CD14-positive monocyte (primary cell): ENCODE results near the gene AMPD3. TPM values are rescaled to one million over a fixed set of nuclear protein-coding genes. Genes with fewer than 3 reads are reported as not detected.

ENCODE experiments used
- DNase-seq, 3 donors: peaks; one replicate each; pipeline ENCODE4 v3.0.0-alpha.2; 2011 to 2022
- H2AFZ ChIP-seq: 2 replicates; pipeline ENCODE4 v1.6.0; 2012; ENCODE audit warnings: mild to moderate bottlenecking, low read depth, low read length, inconsistent platforms; ENCODE audit not compliant: insufficient read depth, poor library complexity, severe bottlenecking
- H3K27ac ChIP-seq, 2 donors: 1 replicate in 1 of 2; 2 replicates in 1 of 2; pipeline ENCODE4 v1.5.1; 2012 to 2013; ENCODE audit warnings: low read length in 2 of 2, control low read depth in 1 of 2, inconsistent platforms in 1 of 2, low read depth in 1 of 2, mild to moderate bottlenecking in 1 of 2
- H3K27me3 ChIP-seq, 2 donors: one replicate each; pipeline versions ENCODE4 v1.6.0 to v1.6.1; 2011 to 2013; ENCODE audit warnings: low read length in 2 of 2; ENCODE audit not compliant: control insufficient read depth in 2 of 2, insufficient read depth in 2 of 2
- H3K36me3 ChIP-seq, 2 donors: replicated peaks in 1 of 2; 1 replicate in 1 of 2; 2 replicates in 1 of 2; pipeline versions ENCODE4 v1.5.1 to v1.6.1; 2012 to 2013; ENCODE audit warnings: low read length in 2 of 2, control low read depth in 1 of 2, inconsistent platforms in 1 of 2, mild to moderate bottlenecking in 1 of 2; ENCODE audit not compliant: insufficient read depth in 2 of 2, control insufficient read depth in 1 of 2
- H3K4me1 ChIP-seq, 2 donors: 1 replicate in 1 of 2; 2 replicates in 1 of 2; pipeline versions ENCODE4 v1.5.1 to v1.6.1; 2012 to 2013; ENCODE audit warnings: low read length in 2 of 2, control low read depth in 1 of 2, inconsistent platforms in 1 of 2, mild to moderate bottlenecking in 1 of 2, moderate library complexity in 1 of 2; ENCODE audit not compliant: insufficient read depth in 2 of 2, control insufficient read depth in 1 of 2
- H3K4me2 ChIP-seq: replicated peaks from 2 replicates; pipeline ENCODE3; 2012; ENCODE audit warnings: low read length, moderate library complexity, mild to moderate bottlenecking; ENCODE audit not compliant: poor library complexity, severe bottlenecking; ENCODE audit errors: extremely low read depth
- H3K4me3 ChIP-seq, 3 experiments: fragments of 200-600 bp in 1 of 3; sonication (generic) in 1 of 3; replicated peaks in 1 of 3; 1 replicate in 2 of 3; 2 replicates in 1 of 3; pipeline ENCODE4 v1.5.1; 2011 to 2013; ENCODE audit warnings: low read length in 3 of 3, mild to moderate bottlenecking in 3 of 3, control low read depth in 2 of 3, low read depth in 2 of 3, inconsistent platforms in 1 of 3, moderate library complexity in 1 of 3
- H3K79me2 ChIP-seq: 2 replicates; pipeline ENCODE4 v1.6.0; 2012; ENCODE audit warnings: mild to moderate bottlenecking, control low read depth, inconsistent platforms, low read length, moderate library complexity; ENCODE audit not compliant: insufficient read depth
- H3K9ac ChIP-seq: 2 replicates; pipeline ENCODE4 v1.6.0; 2017; ENCODE audit warnings: low read length, mild to moderate bottlenecking; ENCODE audit not compliant: insufficient read depth, poor library complexity, severe bottlenecking
- H3K9me3 ChIP-seq, 2 donors: replicated peaks in 1 of 2; 1 replicate in 1 of 2; 2 replicates in 1 of 2; pipeline versions ENCODE4 v1.5.1 to v1.6.1; 2012 to 2013; ENCODE audit warnings: low read length in 2 of 2, control low read depth in 1 of 2; ENCODE audit not compliant: control insufficient read depth in 1 of 2, insufficient read depth in 1 of 2
- H4K20me1 ChIP-seq: 2 replicates; pipeline ENCODE4 v1.6.0; 2012; ENCODE audit warnings: mild to moderate bottlenecking, low read length, control low read depth, moderate library complexity; ENCODE audit not compliant: insufficient read depth
- H3K27ac Mint-ChIP-seq, 7 donors: one replicate each; pipeline ENCODE4 v1.8.0; 2020; ENCODE audit warnings: mild to moderate bottlenecking in 7 of 7, mixed read lengths in 7 of 7, moderate library complexity in 6 of 7, inconsistent platforms in 2 of 7
- H3K27me3 Mint-ChIP-seq, 3 donors: one replicate each; pipeline ENCODE4 v1.8.0; 2021 to 2022; ENCODE audit warnings: low read depth in 3 of 3, mild to moderate bottlenecking in 3 of 3, mixed read lengths in 3 of 3, moderate library complexity in 3 of 3, inconsistent platforms in 1 of 3
- H3K36me3 Mint-ChIP-seq, 2 donors: one replicate each; pipeline ENCODE4 v1.8.0; 2020; ENCODE audit warnings: mixed read lengths in 2 of 2, inconsistent platforms in 1 of 2, mild to moderate bottlenecking in 1 of 2
- H3K4me1 Mint-ChIP-seq: one replicate; pipeline ENCODE4 v1.8.0; 2020; ENCODE audit warnings: mild to moderate bottlenecking, mixed read lengths
- H3K4me3 Mint-ChIP-seq, 2 donors: one replicate each; pipeline ENCODE4 v1.8.0; 2020; ENCODE audit warnings: mild to moderate bottlenecking in 2 of 2, mixed read lengths in 2 of 2, moderate library complexity in 1 of 2
- H3K9me3 Mint-ChIP-seq, 7 donors: one replicate each; pipeline ENCODE4 v1.8.0; 2020 to 2022; ENCODE audit warnings: mixed read lengths in 7 of 7, mild to moderate bottlenecking in 6 of 7, moderate library complexity in 6 of 7, inconsistent platforms in 2 of 7
- WGBS: methylation state at CpG from one replicate; pipeline ENCODE4 v1.1.5; 2013; ENCODE audit warnings: missing lambda C conversion rate; ENCODE audit not compliant: insufficient coverage; 5-methylcytosine and 5-hydroxymethylcytosine counted together
- intact Hi-C, 2 donors: fragments of 100-400 bp; cut with micrococcal nuclease; formaldehyde crosslinking; loops; one replicate each; pipeline versions ENCODE4 v1.15.0 to v1.15.1; 2023
- polyA plus RNA-seq, 3 donors: library from polyadenylated mRNA; depleted of rRNA in 1 of 3; unstranded in 2 of 3; stranded (reverse) in 1 of 3; fragments of 300-500 nt in 2 of 3; fragments of >200 nt in 1 of 3; fragmentation: Illumina TruSeq in 2 of 3; gene quantifications; 1 replicate in 2 of 3; 2 replicates in 1 of 3; pipeline ENCODE4 v1.2.3, GENCODE V29; 2012 to 2021
- TF ChIP-seq, protein P1 (sequence below): fragments of 200-600 bp; IDR thresholded peaks from one replicate; pipeline ENCODE4 v1.8.0; 2022; ENCODE audit warnings: antibody characterized with exemption, mild to moderate bottlenecking

Gene AMPD3
- polyA plus RNA-seq, 3 donors, result 10.5 to 24.3 (median 14.3) TPM

DNA sequence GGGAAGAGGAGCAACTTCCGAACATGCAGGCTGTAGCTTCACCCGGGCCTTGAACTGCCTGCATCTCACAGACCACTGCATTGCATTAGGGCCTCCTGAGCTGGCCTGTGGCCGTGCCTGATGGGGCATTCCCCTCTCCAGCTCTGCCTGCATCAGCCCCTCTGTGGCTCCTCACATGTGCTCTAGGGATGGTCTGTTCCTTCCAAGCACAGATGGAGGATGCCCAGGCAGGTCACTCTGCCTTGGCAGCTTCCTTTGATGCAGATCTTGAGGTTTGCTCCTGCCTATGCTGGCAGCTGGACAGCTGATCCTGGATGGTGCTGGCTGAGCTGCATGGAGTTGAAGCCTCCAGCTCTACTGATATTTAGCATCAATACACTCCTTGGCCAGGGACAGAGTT is 28.5 kb downstream of the AMPD3 start:
- intact Hi-C loops, result no loop called here
- H4K20me1 ChIP-seq, result peaks cover 65% of the 10 kb centered on the region
- no peak overlapping the region for H3K4me3 Mint-ChIP-seq

DNA sequence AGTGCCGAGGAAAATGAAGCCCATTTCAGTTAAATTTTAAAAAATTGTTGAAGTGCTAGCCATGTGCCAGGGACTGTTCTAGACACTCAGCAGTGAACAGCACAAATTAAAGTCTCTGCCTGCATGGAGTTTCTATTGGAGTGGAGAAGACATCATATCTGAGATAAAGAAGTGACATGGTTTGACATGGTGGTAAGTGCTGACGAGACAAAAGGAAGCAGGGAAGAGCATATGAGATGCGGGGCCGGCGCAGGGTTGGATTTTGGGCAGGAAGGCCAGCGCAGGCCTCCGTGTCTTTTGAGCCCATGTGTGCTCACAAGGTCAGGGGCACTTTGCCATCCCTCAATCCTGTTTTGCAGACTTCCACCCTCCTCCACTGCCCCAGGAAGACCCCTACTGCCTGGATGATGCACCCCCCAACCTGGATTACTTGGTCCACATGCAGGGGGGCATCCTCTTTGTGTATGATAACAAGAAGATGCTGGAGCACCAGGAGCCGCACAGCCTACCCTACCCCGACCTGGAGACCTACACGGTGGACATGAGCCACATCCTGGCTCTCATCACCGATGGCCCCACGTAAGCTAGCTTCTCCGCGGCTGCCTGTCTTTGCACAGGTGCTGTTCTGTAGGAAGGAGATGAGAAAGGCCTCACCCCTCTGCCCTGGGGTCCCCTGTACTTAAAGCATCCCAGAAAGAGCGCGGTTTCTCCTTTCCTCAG is 29.6 kb downstream of the AMPD3 start:
- Mint-ChIP-seq H3K27me3 (no peaks in the 10 kb centered on the region), H3K36me3 (peaks cover 87 to 100% of the 10 kb centered on the region in 2 donors), H3K4me1 (peaks cover 3% of the 10 kb centered on the region), H3K9me3 (peaks cover 0 to 1% (median 0%) of the 10 kb centered on the region in 7 donors), H3K4me3 (no peak overlapping the region), H3K27ac (peak overlapping the region in 2 of 7 donors; percentile 2 to 11)
- Histone ChIP-seq H3K27me3 (no peaks in the 10 kb centered on the region), H2AFZ (no peak overlapping the region), H3K4me3 (no peak overlapping the region), H3K79me2 (peaks cover 7% of the 10 kb centered on the region), H3K27ac (no peak overlapping the region), H3K9ac (no peak overlapping the region), H3K9me3 (no peaks in the 10 kb centered on the region), H3K36me3 (peaks cover 96 to 100% of the 10 kb centered on the region in 2 donors), H4K20me1 (peaks cover 57% of the 10 kb centered on the region), H3K4me2 (no peak overlapping the region), H3K4me1 (no peaks in the 10 kb centered on the region)
- 100% methylated on average over 3 of the region's 16 CpGs for WGBS
- intact Hi-C loops, result no loop called here
- TF ChIP-seq, protein P1, sequence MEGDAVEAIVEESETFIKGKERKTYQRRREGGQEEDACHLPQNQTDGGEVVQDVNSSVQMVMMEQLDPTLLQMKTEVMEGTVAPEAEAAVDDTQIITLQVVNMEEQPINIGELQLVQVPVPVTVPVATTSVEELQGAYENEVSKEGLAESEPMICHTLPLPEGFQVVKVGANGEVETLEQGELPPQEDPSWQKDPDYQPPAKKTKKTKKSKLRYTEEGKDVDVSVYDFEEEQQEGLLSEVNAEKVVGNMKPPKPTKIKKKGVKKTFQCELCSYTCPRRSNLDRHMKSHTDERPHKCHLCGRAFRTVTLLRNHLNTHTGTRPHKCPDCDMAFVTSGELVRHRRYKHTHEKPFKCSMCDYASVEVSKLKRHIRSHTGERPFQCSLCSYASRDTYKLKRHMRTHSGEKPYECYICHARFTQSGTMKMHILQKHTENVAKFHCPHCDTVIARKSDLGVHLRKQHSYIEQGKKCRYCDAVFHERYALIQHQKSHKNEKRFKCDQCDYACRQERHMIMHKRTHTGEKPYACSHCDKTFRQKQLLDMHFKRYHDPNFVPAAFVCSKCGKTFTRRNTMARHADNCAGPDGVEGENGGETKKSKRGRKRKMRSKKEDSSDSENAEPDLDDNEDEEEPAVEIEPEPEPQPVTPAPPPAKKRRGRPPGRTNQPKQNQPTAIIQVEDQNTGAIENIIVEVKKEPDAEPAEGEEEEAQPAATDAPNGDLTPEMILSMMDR, result no peak
- DNase-seq, result no peak

More for the DNA sequence above, 28.5 kb downstream of the AMPD3 start:
- Mint-ChIP-seq H3K4me1 (peaks cover 2% of the 10 kb centered on the region), H3K27ac (no peak overlapping the region), H3K27me3 (no peaks in the 10 kb centered on the region), H3K9me3 (no peaks in the 10 kb centered on the region), H3K36me3 (peaks cover 84 to 99% of the 10 kb centered on the region in 2 donors)
- Histone ChIP-seq H3K36me3 (peaks cover 97 to 100% of the 10 kb centered on the region in 2 donors), H2AFZ (no peak overlapping the region), H3K4me2 (no peak overlapping the region), H3K27ac (peak overlapping the region in 1 of 2 donors; percentile 20), H3K4me3 (no peak overlapping the region), H3K79me2 (peaks cover 13% of the 10 kb centered on the region), H3K9ac (no peak overlapping the region), H3K9me3 (no peaks in the 10 kb centered on the region), H3K4me1 (no peaks in the 10 kb centered on the region), H3K27me3 (no peaks in the 10 kb centered on the region)
- WGBS, result 83% methylated on average over 3 of the region's 3 CpGs
- TF ChIP-seq, protein P1, result no peak
- DNase-seq, result no peak
